Tibial artery (tissue), 4 donors: ENCODE data around the gene TMEM63A.
"Not testable (repeated sequence)": the region's sequence is repeated elsewhere in the genome, so short reads cannot be mapped to it uniquely, and the experiment has no call there.

Experiments
- DNase-seq, 2 donors: peaks; one replicate each; pipeline ENCODE4 v3.0.0-alpha.2; 2019
- H3K27ac ChIP-seq, 2 donors: fragments of 200-600 bp; sonication (generic) in 1 of 2; 1 replicate in 1 of 2; 2 replicates in 1 of 2; pipeline ENCODE4 v1.5.1; 2018 to 2019; ENCODE audit warnings: mild to moderate bottlenecking in 1 of 2
- H3K27me3 ChIP-seq, 2 donors: fragments of 200-600 bp; sonication (generic) in 1 of 2; one replicate each; pipeline versions ENCODE4 v1.5.1 to v1.6.0; 2016 to 2019
- H3K36me3 ChIP-seq, 3 donors: fragments of 200-600 bp; sonication (generic) in 2 of 3; one replicate each; pipeline ENCODE4 v1.5.1; 2016 to 2019; ENCODE audit warnings: mild to moderate bottlenecking in 2 of 3
- H3K4me1 ChIP-seq, 4 donors: fragments of 200-600 bp; sonication (generic) in 2 of 4; 1 replicate in 3 of 4; 2 replicates in 1 of 4; pipeline ENCODE4 v1.5.1; 2016 to 2019
- H3K4me3 ChIP-seq, 2 donors: fragments of 200-600 bp; sonication (generic) in 1 of 2; 1 replicate in 1 of 2; 2 replicates in 1 of 2; pipeline ENCODE4 v1.5.1; 2018 to 2019; ENCODE audit warnings: mild to moderate bottlenecking in 2 of 2
- H3K9me3 ChIP-seq, 3 donors: fragments of 200-600 bp; sonication (generic) in 1 of 3; one replicate each; pipeline ENCODE4 v1.5.1; 2016 to 2019
- intact Hi-C: fragments of 100-400 bp; cut with DNase I; formaldehyde crosslinking; loops from one replicate; pipeline ENCODE4 v1.15.0; 2023; ENCODE audit warnings: low total_unique reads
- TF ChIP-seq, protein P1 (sequence below), 2 experiments: fragments of 200-600 bp in 1 of 2; fragments of 450-650 bp in 1 of 2; IDR thresholded peaks; one replicate each; pipeline ENCODE4 v1.5.1; 2017 to 2019; ENCODE audit warnings: antibody characterized with exemption in 2 of 2, mild to moderate bottlenecking in 1 of 2, moderate library complexity in 1 of 2

Gene TMEM63A

DNA sequence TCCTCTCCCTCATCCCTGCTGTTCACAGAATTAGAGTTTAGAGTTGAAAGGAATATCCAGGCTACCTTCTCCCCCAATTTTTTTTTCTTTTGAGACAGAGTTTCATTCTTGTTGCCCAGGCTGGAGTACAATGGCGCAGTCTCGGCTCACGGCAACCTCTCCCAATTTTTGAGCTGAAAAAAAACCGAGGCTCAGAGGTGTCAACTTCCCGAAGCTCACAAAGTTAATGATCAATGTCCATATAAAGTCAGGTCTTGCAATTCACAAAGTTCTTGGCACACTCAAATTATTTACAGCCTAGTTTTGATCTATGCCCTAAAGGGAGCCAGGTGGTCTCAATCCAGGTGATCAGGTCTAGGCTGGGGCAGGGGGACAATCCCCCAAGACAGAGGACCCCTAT, 7.6 kb upstream of the TMEM63A start:
- H3K27ac ChIP-seq: no peak overlapping the region
- no peaks in the 10 kb centered on the region for H3K36me3 ChIP-seq
- no peak for DNase-seq
- intact Hi-C loops: no loop called here
- peaks cover 0 to 9% (median 0%) of the 10 kb centered on the region in 4 donors for H3K4me1 ChIP-seq
- H3K9me3 ChIP-seq: no peaks in the 10 kb centered on the region
- no peak overlapping the region for H3K4me3 ChIP-seq
- TF ChIP-seq, protein P1, sequence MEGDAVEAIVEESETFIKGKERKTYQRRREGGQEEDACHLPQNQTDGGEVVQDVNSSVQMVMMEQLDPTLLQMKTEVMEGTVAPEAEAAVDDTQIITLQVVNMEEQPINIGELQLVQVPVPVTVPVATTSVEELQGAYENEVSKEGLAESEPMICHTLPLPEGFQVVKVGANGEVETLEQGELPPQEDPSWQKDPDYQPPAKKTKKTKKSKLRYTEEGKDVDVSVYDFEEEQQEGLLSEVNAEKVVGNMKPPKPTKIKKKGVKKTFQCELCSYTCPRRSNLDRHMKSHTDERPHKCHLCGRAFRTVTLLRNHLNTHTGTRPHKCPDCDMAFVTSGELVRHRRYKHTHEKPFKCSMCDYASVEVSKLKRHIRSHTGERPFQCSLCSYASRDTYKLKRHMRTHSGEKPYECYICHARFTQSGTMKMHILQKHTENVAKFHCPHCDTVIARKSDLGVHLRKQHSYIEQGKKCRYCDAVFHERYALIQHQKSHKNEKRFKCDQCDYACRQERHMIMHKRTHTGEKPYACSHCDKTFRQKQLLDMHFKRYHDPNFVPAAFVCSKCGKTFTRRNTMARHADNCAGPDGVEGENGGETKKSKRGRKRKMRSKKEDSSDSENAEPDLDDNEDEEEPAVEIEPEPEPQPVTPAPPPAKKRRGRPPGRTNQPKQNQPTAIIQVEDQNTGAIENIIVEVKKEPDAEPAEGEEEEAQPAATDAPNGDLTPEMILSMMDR (IDR thresholded peaks at IDR 0.05): no peak
- peaks cover 0 to 12% of the 10 kb centered on the region in 2 donors for H3K27me3 ChIP-seq

DNA sequence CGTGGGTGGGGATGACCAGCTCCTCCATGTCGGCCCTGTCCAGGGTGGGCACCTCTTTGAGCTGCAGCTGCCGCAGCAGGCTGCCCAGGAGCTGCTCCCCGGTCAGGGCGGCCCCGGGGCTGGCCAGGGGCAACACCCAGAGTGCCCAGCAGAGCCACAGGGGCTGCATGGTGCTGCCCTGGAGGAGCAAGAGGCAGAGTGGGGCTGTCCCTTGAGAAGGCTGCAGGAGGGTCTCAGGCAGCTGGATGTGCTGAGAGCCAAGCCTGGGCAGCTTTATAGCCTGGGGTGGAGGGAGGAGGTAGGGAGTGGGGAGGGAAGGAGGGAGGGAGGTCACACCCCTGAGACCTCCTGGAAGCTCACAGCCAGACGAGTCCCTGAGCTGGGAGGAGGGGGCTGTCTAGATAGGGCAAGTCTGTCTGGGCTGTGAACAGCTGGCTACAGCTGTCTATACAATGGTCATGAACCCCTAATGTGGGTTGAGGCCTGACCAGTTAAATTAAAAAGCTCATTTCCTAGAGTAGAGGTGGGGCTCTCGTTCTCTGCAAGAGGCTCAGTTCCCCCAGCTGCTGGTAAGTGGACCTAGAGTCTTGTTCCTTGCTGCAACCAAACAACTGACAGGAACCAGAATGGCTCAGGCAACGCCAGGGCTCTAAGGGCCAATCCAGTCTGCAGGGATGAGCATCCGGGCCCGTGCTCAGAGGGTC, 6.9 kb upstream of the TMEM63A start, which contains the start of gene LEFTY1:
LEFTY1 (minus strand) TSS at position 249 of the 704 bp plus-strand sequence; CDS start at position 169, 80 bp downstream.
- no peaks in the 10 kb centered on the region for H3K36me3 ChIP-seq
- H3K4me1 ChIP-seq: peaks cover 0 to 9% (median 0%) of the 10 kb centered on the region in 4 donors
- intact Hi-C loops: no loop called here
- H3K27me3 ChIP-seq: peaks cover 0 to 12% of the 10 kb centered on the region in 2 donors
- no peak for DNase-seq
- TF ChIP-seq, protein P1 (IDR thresholded peaks at IDR 0.05): no peak
- no peak within 1 kb of the TSS for H3K27ac ChIP-seq
- H3K9me3 ChIP-seq: no peaks in the 10 kb centered on the region
- no peak within 1 kb of the TSS for H3K4me3 ChIP-seq

DNA sequence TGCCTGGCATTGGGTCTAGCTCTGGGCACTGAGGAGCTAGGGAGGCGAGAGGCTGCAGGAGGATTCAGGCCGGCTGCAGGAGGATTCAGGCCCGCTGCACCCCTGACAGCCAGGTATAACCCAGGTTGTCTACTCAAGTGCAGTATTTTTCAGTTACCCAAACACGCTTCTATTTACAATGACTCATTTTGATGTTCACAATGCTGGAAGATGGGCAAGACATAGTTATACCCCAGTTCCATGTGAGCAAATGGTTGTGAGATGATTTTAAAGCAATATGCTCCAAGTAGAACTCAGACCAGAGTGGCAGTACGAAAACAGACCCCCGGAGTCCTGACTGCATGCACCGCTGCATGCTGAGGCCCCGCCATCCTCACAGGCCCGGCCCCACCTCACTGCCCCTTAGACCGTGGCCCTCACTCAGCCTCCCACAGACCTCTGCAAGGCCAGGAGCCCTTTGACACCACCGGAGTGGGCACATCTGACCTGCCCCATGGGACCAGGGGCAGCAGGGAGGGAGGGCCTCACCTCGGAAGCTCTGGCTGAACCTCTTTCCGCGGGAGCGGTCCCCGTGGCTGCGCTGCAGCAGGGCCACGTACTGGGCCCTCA, 6.2 kb upstream of the TMEM63A start:
- Histone ChIP-seq H3K4me3 (no peak overlapping the region), H3K9me3 (no peaks in the 10 kb centered on the region), H3K27me3 (peaks cover 0 to 12% of the 10 kb centered on the region in 2 donors), H3K36me3 (no peaks in the 10 kb centered on the region), H3K27ac (no peak overlapping the region), H3K4me1 (peaks cover 0 to 11% (median under 1%) of the 10 kb centered on the region in 4 donors)
- TF ChIP-seq, protein P1 (IDR thresholded peaks at IDR 0.05): no peak
- intact Hi-C loops: no loop called here
- no peak for DNase-seq

DNA sequence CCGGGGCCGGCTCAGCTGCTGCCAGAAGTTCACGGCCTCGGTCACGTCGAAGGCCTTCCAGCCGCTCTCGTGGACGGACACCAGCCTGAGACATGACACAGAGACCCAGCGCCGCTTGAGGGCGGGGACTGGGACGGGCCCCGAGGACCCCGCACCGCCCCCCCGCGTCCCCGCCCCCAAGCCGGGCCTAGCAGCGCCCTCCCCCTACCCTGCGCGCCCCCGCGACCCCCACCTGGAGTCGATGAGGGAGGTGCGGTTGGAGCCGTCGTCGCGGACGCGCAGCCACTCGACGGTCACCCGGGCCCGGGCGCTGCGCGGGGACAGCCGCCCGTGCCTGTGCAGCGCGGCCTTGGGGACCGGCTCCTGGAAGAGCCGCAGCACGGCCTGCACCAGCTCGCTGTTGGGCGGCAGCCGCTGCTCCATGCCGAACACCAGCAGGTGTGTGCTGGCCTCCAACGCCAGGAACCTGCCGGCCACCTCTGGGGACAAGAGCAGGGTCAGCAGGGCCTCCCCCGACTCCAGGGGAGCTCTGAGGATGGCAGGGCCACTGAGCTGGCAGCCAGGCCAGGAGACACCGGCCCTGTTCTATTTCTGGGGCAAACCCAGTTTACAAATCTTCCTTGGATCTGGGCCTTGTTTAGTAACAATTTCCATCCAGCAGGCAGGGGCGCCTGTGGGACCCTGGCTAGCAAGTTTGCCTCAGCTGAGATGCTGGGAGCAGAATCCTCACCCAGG, 5.5 kb upstream of the TMEM63A start:
- H3K9me3 ChIP-seq, H3K4me3 ChIP-seq, H3K27ac ChIP-seq, DNase-seq, intact Hi-C loops, H3K36me3 ChIP-seq: not testable (repeated sequence)
- H3K27me3 ChIP-seq: peaks cover 0 to 12% of the 10 kb centered on the region in 2 donors
- H3K4me1 ChIP-seq: peaks cover 0 to 14% (median 4%) of the 10 kb centered on the region in 4 donors

DNA sequence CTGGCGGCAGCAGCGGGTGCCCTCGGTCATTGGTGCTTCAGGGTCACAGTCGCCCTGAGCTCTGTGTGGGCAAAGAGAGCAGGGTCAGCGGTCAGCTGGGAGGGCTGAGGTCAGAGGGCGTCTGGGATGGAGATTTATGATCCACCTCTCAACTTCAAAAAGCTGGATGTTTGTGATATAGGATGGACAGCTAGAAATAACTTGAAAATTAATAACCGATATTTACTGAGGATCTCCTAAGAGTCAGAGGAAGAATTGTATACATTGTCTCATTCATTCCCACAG, 4.8 kb upstream of the TMEM63A start:
- Histone ChIP-seq H3K9me3 (no peaks in the 10 kb centered on the region), H3K27me3 (peaks cover 0 to 12% of the 10 kb centered on the region in 2 donors), H3K4me1 (peaks cover 0 to 14% (median 4%) of the 10 kb centered on the region in 4 donors), H3K36me3 (no peaks in the 10 kb centered on the region), H3K4me3 (no peak overlapping the region), H3K27ac (no peak overlapping the region)
- TF ChIP-seq, protein P1 (IDR thresholded peaks at IDR 0.05): no peak
- intact Hi-C loops: no loop called here
- no peak for DNase-seq
